Vagina (tissue), 2 donors: ENCODE measurements around the gene DCST1. TPM values are rescaled to one million over a fixed set of nuclear protein-coding genes. Genes with fewer than 3 reads are reported as not detected.

Experiments used
- DNase-seq, 2 donors: peaks; one replicate each; pipeline ENCODE4 v3.0.0-alpha.2; 2017; ENCODE audit errors: extremely low spot score in 2 of 2
- H3K27ac ChIP-seq: fragments of 200-600 bp; sonication (generic); one replicate; pipeline ENCODE4 v1.5.1; 2019
- H3K27me3 ChIP-seq: fragments of 200-600 bp; sonication (generic); one replicate; pipeline ENCODE4 v1.5.1; 2019
- H3K36me3 ChIP-seq, 2 donors: fragments of 200-600 bp; sonication (generic); one replicate each; pipeline ENCODE4 v1.5.1; 2017 to 2019
- H3K4me1 ChIP-seq: fragments of 200-600 bp; sonication (generic); one replicate; pipeline ENCODE4 v1.5.1; 2019
- H3K4me3 ChIP-seq, 2 donors: fragments of 200-600 bp; sonication (generic); 1 replicate in 1 of 2; 2 replicates in 1 of 2; pipeline ENCODE4 v1.5.1; 2016 to 2019
- H3K9me3 ChIP-seq: fragments of 200-600 bp; sonication (generic); one replicate; pipeline ENCODE4 v1.5.1; 2019
- POLR2A ChIP-seq, 2 donors: fragments of 450-650 bp; IDR thresholded peaks; one replicate each; pipeline ENCODE4 v1.6.1; 2017; ENCODE audit warnings: antibody characterized with exemption in 2 of 2, mild to moderate bottlenecking in 2 of 2, moderate library complexity in 2 of 2
- POLR2AphosphoS5 ChIP-seq, 2 donors: sonication (generic); formaldehyde crosslinking; IDR thresholded peaks; one replicate each; pipeline ENCODE4 v1.9.0; 2017; ENCODE audit warnings: antibody characterized with exemption in 2 of 2, mild to moderate bottlenecking in 2 of 2, low read depth in 1 of 2; ENCODE audit not compliant: insufficient read depth in 1 of 2
- intact Hi-C: fragments of 100-400 bp; cut with DNase I; formaldehyde crosslinking; loops from one replicate; pipeline ENCODE4 v1.15.1; 2023
- total RNA-seq: library from RNA; depleted of rRNA; stranded (reverse); fragments of >200 nt; gene quantifications from one replicate; pipeline ENCODE4 v1.2.3, GENCODE V29; 2016
- TF ChIP-seq, protein P1 (sequence below), 3 experiments: fragments of 450-650 bp in 2 of 3; fragments of 200-600 bp in 1 of 3; sonication (generic) in 1 of 3; IDR thresholded peaks; one replicate each; pipeline ENCODE4 v1.5.1; 2017 to 2019; ENCODE audit warnings: antibody characterized with exemption in 3 of 3, mild to moderate bottlenecking in 2 of 3, moderate library complexity in 2 of 3

Gene DCST1
- total RNA-seq, 1 donor from 2014 or later, result not detected

DNA sequence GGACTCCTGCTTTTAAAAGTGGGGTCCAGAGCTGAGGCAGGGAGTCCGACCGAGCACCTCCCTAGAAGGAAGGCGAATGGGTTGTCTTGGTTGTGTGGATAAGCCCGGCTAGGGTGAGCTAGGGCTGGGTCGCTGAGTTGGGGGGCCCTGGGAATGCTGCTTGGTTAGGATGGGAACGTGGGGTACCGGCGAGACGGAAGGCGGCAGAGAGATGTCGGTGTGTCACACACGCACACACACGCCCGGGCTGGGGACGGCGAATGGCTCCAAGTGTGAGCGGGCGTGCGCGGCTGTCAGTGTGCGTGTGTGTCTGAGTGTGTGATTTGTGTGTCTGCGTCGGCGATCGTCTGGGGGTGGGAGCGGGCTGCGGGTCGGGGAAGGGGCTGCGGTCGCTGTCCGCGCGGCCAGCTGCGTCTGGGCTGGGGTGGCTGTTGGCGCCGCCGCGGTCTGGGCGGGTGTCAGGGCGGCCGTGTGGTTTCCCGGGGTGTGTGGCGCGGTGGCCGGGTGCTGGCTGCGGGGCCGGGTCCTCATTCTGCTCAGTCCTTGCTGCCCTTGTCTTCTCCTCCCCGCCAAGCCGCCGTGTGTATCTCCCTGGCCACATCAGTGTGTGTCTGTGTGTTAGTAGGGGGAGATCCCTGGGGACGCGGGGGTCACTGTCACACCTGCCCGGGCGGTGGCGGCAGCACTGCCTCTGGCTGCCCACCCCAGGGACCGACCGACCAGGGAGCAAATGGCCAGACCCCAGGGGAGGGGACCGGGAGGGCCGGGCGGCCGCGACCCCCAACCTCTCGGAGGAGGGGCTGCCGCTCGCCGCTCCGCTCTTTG, 46.1 kb downstream of the DCST1 start:
- H3K27ac ChIP-seq, result peak overlapping the region; percentile 60
- H3K4me3 ChIP-seq, result peak overlapping the region; percentile 43 to 49
- H3K27me3 ChIP-seq, result peaks cover 24% of the 10 kb centered on the region
- H3K36me3 ChIP-seq, result no peaks in the 10 kb centered on the region
- intact Hi-C loops, result no loop called here
- no peak for DNase-seq
- TF ChIP-seq POLR2A (IDR thresholded peaks at IDR 0.05), result no peak
- no peaks in the 10 kb centered on the region for H3K9me3 ChIP-seq
- peaks cover 57% of the 10 kb centered on the region for H3K4me1 ChIP-seq

DNA sequence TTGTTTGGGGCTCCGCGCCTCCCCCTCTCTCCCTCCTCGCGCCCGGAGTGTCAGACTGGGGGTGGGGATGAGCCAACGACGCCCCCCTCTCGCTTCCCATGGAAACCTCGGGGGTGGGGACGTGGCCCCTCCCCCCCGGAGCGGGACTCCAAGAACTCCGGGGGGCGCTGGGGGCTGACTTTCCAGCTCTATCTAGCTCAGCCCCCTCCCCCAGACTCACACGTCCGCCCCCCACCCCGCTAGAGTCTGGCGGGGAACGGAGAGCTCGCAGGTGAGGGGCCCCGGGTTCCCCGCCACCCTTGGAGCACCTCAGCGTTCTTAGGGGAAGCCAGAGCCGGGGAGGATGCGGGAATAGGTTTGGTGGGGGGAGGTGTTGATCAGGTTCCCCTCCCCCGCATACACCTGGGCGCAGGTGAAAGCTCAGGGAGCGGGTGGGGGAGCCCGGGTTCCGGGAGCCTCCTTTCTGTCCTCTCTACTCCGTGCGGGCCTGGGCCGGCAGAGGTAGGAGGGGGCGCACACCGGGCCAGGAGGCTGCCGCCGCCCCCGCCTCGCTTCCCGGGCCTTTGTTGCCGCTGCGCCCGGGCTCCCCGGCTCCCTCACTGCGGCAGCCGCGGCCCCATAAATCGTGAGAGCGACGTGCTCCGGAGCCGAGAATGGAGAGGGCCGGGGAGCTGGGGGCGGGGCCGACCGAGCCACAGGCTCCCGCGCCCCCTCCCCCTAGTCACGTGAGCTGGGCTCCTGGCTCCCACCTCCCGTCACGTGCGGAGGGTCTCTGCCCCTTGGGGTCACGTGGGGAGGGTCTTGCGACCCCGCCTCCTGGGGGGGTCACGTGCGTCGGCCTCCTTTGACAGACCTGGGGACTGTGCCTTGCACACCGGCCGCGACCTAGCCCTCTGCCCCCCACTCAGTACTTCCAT, 46.9 kb downstream of the DCST1 start:
- no peaks in the 10 kb centered on the region for H3K36me3 ChIP-seq
- TF ChIP-seq POLR2AphosphoS5 (IDR thresholded peaks at IDR 0.05; ENCODE audit: insufficient read depth in 1 of 2, low read depth in 1 of 2) (peak in 1 of 2 donors; percentile 8), POLR2A (IDR thresholded peaks at IDR 0.05) (no peak)
- TF ChIP-seq, protein P1, sequence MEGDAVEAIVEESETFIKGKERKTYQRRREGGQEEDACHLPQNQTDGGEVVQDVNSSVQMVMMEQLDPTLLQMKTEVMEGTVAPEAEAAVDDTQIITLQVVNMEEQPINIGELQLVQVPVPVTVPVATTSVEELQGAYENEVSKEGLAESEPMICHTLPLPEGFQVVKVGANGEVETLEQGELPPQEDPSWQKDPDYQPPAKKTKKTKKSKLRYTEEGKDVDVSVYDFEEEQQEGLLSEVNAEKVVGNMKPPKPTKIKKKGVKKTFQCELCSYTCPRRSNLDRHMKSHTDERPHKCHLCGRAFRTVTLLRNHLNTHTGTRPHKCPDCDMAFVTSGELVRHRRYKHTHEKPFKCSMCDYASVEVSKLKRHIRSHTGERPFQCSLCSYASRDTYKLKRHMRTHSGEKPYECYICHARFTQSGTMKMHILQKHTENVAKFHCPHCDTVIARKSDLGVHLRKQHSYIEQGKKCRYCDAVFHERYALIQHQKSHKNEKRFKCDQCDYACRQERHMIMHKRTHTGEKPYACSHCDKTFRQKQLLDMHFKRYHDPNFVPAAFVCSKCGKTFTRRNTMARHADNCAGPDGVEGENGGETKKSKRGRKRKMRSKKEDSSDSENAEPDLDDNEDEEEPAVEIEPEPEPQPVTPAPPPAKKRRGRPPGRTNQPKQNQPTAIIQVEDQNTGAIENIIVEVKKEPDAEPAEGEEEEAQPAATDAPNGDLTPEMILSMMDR (IDR thresholded peaks at IDR 0.05), result no peak
- H3K27me3 ChIP-seq, result peaks cover 24% of the 10 kb centered on the region
- DNase-seq, result no peak
- H3K4me3 ChIP-seq, result peak overlapping the region; percentile 43 to 49
- H3K27ac ChIP-seq, result peak overlapping the region; percentile 60
- intact Hi-C loops, result no loop called here
- peaks cover 58% of the 10 kb centered on the region for H3K4me1 ChIP-seq
- no peaks in the 10 kb centered on the region for H3K9me3 ChIP-seq

DNA sequence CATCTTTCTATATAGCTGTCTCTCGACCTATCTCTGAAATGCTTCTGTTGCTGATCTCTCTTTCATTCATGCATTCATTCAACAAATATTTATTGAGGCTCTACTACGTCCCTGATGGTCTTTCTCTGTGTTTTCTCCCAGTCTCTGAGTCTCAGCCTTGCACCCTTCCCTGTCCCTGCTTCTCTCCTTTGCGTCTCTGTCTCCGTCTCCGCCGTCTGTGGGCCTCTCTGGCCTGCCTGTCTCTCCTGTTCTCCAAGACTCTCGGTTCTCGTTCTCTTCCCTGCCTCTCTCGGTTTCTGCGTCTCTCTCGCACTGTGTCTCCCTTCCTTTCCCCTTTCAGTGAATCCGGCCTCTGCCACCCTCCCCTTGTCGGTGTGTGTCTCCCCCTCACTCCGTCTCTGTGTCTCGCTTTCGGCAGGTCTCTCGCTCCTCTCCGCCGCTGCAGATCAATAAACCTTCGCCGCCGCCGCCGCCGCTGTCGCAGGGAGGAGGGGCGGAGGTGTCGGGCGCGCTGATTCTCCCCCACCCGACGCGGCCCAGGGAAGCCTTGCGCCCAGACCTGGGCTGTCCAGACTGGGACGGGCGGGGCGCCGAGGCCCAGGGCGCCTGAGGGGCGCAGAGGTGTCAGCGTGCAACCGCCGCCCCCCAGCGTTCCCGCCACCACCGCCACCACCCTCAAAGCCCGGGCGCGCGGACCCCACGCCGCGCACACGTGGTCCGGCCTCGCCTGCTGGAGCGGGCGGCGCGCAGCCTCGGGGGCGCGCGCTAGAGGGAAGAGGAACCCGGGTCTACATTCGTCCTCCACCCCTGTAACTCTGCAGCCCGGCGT, 48.1 kb downstream of the DCST1 start:
- Histone ChIP-seq H3K27me3 (peaks cover 24% of the 10 kb centered on the region), H3K27ac (peak overlapping the region; percentile 51), H3K4me3 (peak overlapping the region; percentile 38 to 43), H3K4me1 (peaks cover 70% of the 10 kb centered on the region), H3K36me3 (no peaks in the 10 kb centered on the region), H3K9me3 (no peaks in the 10 kb centered on the region)
- intact Hi-C loops, result no loop called here
- DNase-seq, result no peak
- TF ChIP-seq, protein P1 (IDR thresholded peaks at IDR 0.05), result no peak
- TF ChIP-seq POLR2AphosphoS5 (IDR thresholded peaks at IDR 0.05; ENCODE audit: insufficient read depth in 1 of 2, low read depth in 1 of 2), result no peak
- TF ChIP-seq POLR2A (IDR thresholded peaks at IDR 0.05), result no peak

DNA sequence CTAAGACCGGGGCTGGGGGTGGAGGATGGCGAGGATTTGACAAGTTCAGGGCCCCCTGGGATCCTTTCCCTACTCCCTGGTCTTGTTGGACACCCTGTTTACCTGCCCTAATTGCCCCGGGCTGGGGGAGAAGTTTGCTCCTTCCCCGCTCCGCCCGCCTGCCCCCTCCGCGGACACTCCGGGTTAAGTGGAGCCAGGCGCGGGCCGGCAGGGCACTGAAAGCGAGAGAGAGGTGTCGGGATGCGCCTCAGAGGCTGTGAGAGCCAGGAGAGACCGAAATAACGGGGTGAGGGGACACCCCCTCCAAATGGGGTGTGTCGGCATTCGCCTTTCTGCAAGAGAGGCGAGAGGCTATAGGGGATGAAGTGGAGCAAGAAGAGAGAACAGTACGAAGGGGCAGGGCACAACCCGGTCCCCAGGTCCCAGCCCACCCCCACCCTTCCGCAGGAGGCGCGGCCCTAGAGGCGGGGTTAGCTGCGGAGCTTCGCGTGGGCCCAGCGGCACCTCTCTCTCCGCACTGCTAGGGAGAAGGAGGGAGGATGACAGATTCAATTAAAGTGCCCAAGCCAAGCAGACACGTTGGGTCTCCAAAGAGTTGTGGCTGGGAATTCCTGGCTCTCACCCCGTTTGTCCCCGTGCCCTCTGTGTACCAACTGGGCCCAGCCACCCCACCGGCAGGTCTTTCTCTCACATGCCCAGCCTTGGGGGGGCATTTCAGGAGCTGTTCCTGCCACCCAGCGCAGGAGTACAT, 48.9 kb downstream of the DCST1 start:
- H3K27me3 ChIP-seq, result peaks cover 24% of the 10 kb centered on the region

More for the DNA sequence above, 48.9 kb downstream of the DCST1 start:
- intact Hi-C loops, result no loop called here
- no peaks in the 10 kb centered on the region for H3K9me3 ChIP-seq
- peaks cover 70% of the 10 kb centered on the region for H3K4me1 ChIP-seq
- TF ChIP-seq POLR2AphosphoS5 (IDR thresholded peaks at IDR 0.05; ENCODE audit: insufficient read depth in 1 of 2, low read depth in 1 of 2) (no peak), POLR2A (IDR thresholded peaks at IDR 0.05) (no peak)
- TF ChIP-seq, protein P1 (IDR thresholded peaks at IDR 0.05), result no peak
- H3K27ac ChIP-seq, result peak overlapping the region; percentile 51
- peak in 1 of 2 donors; percentile 83 for DNase-seq
- no peaks in the 10 kb centered on the region for H3K36me3 ChIP-seq
- peak overlapping the region; percentile 38 to 43 for H3K4me3 ChIP-seq
